ENCODE data around the gene KCNK7. TPM values are rescaled to one million over a fixed set of nuclear protein-coding genes. Genes with fewer than 3 reads are reported as not detected.

The KCNK7 gene
- total RNA-seq, 1 donor from 2014 or later = 0.84 TPM

DNA sequence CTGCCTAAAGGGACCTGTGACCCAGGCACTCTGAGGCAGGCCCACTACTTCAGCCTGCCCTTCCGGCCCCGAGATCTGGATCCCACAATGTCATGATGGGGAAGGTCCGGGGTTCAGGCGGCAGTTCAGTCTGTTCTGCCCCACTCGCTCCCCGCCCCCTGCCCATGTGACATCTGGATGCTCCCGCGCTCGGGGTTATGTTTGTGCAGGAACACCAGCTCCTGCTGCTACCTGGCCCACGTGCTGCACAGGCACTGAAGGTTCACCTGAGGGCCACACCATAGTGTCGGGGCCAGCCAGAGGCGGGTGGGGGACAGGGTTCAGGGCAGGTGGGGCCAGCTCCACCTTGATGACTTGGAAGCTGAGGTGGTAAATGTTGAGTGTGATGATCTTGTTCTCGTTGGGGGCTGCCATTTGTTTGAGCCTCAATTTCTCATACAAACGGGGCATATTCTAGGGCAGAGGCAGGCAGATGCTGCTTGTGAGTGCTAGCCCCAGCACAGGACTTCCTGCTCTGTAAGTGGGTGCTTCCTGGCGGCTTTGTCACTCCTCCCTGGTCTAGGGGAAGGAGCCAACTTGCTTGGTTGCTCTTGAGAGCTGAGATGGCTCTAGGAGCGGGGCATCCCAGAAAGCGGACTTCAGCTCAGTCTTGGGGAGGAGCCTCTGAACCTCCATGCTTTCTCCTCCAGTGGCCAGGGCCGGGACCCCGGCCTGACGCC, 37.9 kb upstream of the KCNK7 start:
- TF ChIP-seq EZH2 (IDR thresholded peaks at IDR 0.05; ENCODE audit: insufficient read depth, low read length) = no peak
- TF ChIP-seq, protein P1, sequence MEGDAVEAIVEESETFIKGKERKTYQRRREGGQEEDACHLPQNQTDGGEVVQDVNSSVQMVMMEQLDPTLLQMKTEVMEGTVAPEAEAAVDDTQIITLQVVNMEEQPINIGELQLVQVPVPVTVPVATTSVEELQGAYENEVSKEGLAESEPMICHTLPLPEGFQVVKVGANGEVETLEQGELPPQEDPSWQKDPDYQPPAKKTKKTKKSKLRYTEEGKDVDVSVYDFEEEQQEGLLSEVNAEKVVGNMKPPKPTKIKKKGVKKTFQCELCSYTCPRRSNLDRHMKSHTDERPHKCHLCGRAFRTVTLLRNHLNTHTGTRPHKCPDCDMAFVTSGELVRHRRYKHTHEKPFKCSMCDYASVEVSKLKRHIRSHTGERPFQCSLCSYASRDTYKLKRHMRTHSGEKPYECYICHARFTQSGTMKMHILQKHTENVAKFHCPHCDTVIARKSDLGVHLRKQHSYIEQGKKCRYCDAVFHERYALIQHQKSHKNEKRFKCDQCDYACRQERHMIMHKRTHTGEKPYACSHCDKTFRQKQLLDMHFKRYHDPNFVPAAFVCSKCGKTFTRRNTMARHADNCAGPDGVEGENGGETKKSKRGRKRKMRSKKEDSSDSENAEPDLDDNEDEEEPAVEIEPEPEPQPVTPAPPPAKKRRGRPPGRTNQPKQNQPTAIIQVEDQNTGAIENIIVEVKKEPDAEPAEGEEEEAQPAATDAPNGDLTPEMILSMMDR (IDR thresholded peaks at IDR 0.05; ENCODE audit: insufficient read depth, low read depth, low read length) = no peak
- no peak overlapping the region for H3K4me3 ChIP-seq (ENCODE audit: insufficient read depth, low read depth, low read length)
- H3K4me3 Mint-ChIP-seq (ENCODE audit: unreplicated experiment) = no peak overlapping the region
- peaks cover 21% of the 10 kb centered on the region for H3K36me3 ChIP-seq (ENCODE audit: insufficient read depth, low read length)
- peaks cover 4% of the 10 kb centered on the region for H3K4me1 Mint-ChIP-seq (ENCODE audit: low read depth, unreplicated experiment)
- no peaks in the 10 kb centered on the region for H3K9me3 Mint-ChIP-seq (ENCODE audit: unreplicated experiment)
- H3K27me3 Mint-ChIP-seq (ENCODE audit: low read depth, unreplicated experiment) = no peaks in the 10 kb centered on the region
- FAIRE-seq (no peak), DNase-seq (ENCODE audit: low read depth) (no peak)
- no peak overlapping the region for H3K27ac ChIP-seq (ENCODE audit: low read depth, low read length)
- H3K4me1 ChIP-seq (ENCODE audit: insufficient read depth, low read length) = peaks cover 14% of the 10 kb centered on the region
- H3K4me2 ChIP-seq (ENCODE audit: low read length) = no peak overlapping the region
- H4K20me1 ChIP-seq (ENCODE audit: insufficient read depth, low read length) = peaks cover 35% of the 10 kb centered on the region
- peaks cover 3% of the 10 kb centered on the region for H3K36me3 Mint-ChIP-seq (ENCODE audit: low read depth, unreplicated experiment)
- H3K79me2 ChIP-seq (ENCODE audit: insufficient read depth, low read length) = peaks cover 8% of the 10 kb centered on the region
- H3K9me3 ChIP-seq (ENCODE audit: insufficient read depth, low read depth, low read length) = no peaks in the 10 kb centered on the region
- H3K27ac Mint-ChIP-seq (ENCODE audit: unreplicated experiment) = no peak overlapping the region
- no peak overlapping the region for H3K9ac ChIP-seq (ENCODE audit: low read length)
- H3K27me3 ChIP-seq (ENCODE audit: insufficient read depth, low read length) = no peaks in the 10 kb centered on the region
- no peak overlapping the region for H2AFZ ChIP-seq (ENCODE audit: low read depth, low read length)

DNA sequence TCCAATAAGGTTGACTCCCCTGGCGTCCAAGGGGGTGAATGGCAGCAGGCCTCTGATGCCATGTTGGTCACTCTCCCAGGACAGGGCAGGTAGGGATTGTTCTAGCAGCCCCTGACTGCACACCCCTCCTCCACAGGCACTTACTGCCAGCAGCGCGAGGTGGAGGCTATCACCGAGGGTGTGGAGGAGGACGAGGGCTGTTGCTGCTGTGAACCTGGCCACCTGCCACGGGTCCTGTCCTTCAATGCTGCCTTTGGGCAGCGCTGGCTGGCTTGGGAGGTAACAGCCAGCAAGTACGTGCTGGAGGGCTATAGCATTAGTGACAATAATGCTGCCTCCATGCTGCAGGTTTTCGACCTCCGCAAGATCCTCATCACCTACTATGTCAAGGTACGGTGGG, 34.6 kb upstream of the KCNK7 start:
- Histone ChIP-seq H2AFZ (ENCODE audit: low read depth, low read length) (no peak overlapping the region), H3K27ac (ENCODE audit: low read depth, low read length) (no peak overlapping the region), H3K27me3 (ENCODE audit: insufficient read depth, low read length) (no peaks in the 10 kb centered on the region), H3K79me2 (ENCODE audit: insufficient read depth, low read length) (peaks cover 3% of the 10 kb centered on the region), H4K20me1 (ENCODE audit: insufficient read depth, low read length) (peaks cover 43% of the 10 kb centered on the region), H3K4me3 (ENCODE audit: insufficient read depth, low read depth, low read length) (no peak overlapping the region), H3K9me3 (ENCODE audit: insufficient read depth, low read depth, low read length) (no peaks in the 10 kb centered on the region), H3K4me2 (ENCODE audit: low read length) (no peak overlapping the region), H3K9ac (ENCODE audit: low read length) (no peak overlapping the region), H3K36me3 (ENCODE audit: insufficient read depth, low read length) (peaks cover 22% of the 10 kb centered on the region), H3K4me1 (ENCODE audit: insufficient read depth, low read length) (no peaks in the 10 kb centered on the region)
- TF ChIP-seq, protein P1 (IDR thresholded peaks at IDR 0.05; ENCODE audit: insufficient read depth, low read depth, low read length) = no peak
- Mint-ChIP-seq H3K27me3 (ENCODE audit: low read depth, unreplicated experiment) (no peaks in the 10 kb centered on the region), H3K4me3 (ENCODE audit: unreplicated experiment) (no peak overlapping the region), H3K36me3 (ENCODE audit: low read depth, unreplicated experiment) (peaks cover 5% of the 10 kb centered on the region), H3K4me1 (ENCODE audit: low read depth, unreplicated experiment) (no peaks in the 10 kb centered on the region), H3K27ac (ENCODE audit: unreplicated experiment) (no peak overlapping the region), H3K9me3 (ENCODE audit: unreplicated experiment) (no peaks in the 10 kb centered on the region)
- FAIRE-seq (no peak), DNase-seq (ENCODE audit: low read depth) (no peak)

DNA sequence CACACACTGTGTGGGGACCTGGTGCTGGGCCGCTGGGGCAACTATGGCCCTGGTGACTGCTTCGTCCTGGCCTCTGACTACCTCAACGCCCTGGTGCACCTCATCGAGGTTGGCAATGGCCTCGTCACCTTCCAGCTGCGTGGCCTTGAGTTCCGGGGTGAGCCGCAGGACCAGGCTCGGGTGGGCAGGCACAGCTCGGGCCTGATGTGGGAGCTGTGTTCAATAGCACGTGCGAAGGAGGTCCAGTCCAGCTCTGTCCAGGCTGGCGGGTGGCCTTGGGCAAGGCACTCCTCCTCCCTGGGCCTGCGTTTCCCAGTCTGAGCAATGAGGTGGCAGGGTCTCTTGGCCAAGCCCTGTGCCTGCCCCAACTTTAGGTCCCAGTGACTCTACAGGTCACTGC, 34.0 kb upstream of the KCNK7 start:
- peaks cover 3% of the 10 kb centered on the region for H3K79me2 ChIP-seq (ENCODE audit: insufficient read depth, low read length)
- peaks cover 17% of the 10 kb centered on the region for H3K36me3 ChIP-seq (ENCODE audit: insufficient read depth, low read length)
- no peak overlapping the region for H3K4me2 ChIP-seq (ENCODE audit: low read length)
- H3K4me1 ChIP-seq (ENCODE audit: insufficient read depth, low read length) = no peaks in the 10 kb centered on the region
- no peak overlapping the region for H3K9ac ChIP-seq (ENCODE audit: low read length)
- H3K27ac Mint-ChIP-seq (ENCODE audit: unreplicated experiment) = no peak overlapping the region
- H3K27me3 ChIP-seq (ENCODE audit: insufficient read depth, low read length) = no peaks in the 10 kb centered on the region
- DNase-seq (ENCODE audit: low read depth) = no peak
- FAIRE-seq = no peak
- TF ChIP-seq, protein P1 (IDR thresholded peaks at IDR 0.05; ENCODE audit: insufficient read depth, low read depth, low read length) = no peak
- no peak for TF ChIP-seq EZH2 (IDR thresholded peaks at IDR 0.05; ENCODE audit: insufficient read depth, low read length)
- H3K4me1 Mint-ChIP-seq (ENCODE audit: low read depth, unreplicated experiment) = no peaks in the 10 kb centered on the region
- H3K9me3 Mint-ChIP-seq (ENCODE audit: unreplicated experiment) = no peaks in the 10 kb centered on the region
- H3K36me3 Mint-ChIP-seq (ENCODE audit: low read depth, unreplicated experiment) = peaks cover 5% of the 10 kb centered on the region
- H3K4me3 Mint-ChIP-seq (ENCODE audit: unreplicated experiment) = no peak overlapping the region
- H3K27ac ChIP-seq (ENCODE audit: low read depth, low read length) = no peak overlapping the region
- H3K4me3 ChIP-seq (ENCODE audit: insufficient read depth, low read depth, low read length) = no peak overlapping the region
- H3K27me3 Mint-ChIP-seq (ENCODE audit: low read depth, unreplicated experiment) = no peaks in the 10 kb centered on the region
- H3K9me3 ChIP-seq (ENCODE audit: insufficient read depth, low read depth, low read length) = no peaks in the 10 kb centered on the region
- H2AFZ ChIP-seq (ENCODE audit: low read depth, low read length) = no peak overlapping the region
- H4K20me1 ChIP-seq (ENCODE audit: insufficient read depth, low read length) = peaks cover 38% of the 10 kb centered on the region

Data from astrocyte (in vitro differentiated cells and primary cell).